NB4 (cell line): ENCODE data around the gene ADRB2.

ENCODE experiments used
- DNase-seq: peaks from one replicate; pipeline ENCODE4 v3.0.0; 2010; ENCODE audit warnings: low read depth
- H3K4me3 ChIP-seq: one replicate; pipeline ENCODE4 v1.5.1; 2011; ENCODE audit warnings: mild to moderate bottlenecking, low read depth, low read length, moderate library complexity
- MYC ChIP-seq: IDR thresholded peaks from 2 replicates; pipeline ENCODE4 v1.6.1; 2011; ENCODE audit warnings: low read depth, low read length
- POLR2A ChIP-seq: IDR thresholded peaks from 2 replicates; pipeline ENCODE4 v1.6.1; 2011; ENCODE audit warnings: mild to moderate bottlenecking; ENCODE audit not compliant: insufficient read length; ENCODE audit errors: extremely low read depth
- TF ChIP-seq, protein P1 (sequence below): IDR thresholded peaks from one replicate; pipeline ENCODE4 v1.5.1; 2012; ENCODE audit warnings: low read depth, low read length
- TF ChIP-seq, protein P2 (sequence below): IDR thresholded peaks from 2 replicates; pipeline ENCODE4 v1.6.1; 2011; ENCODE audit warnings: low read depth, low read length

Gene ADRB2

DNA sequence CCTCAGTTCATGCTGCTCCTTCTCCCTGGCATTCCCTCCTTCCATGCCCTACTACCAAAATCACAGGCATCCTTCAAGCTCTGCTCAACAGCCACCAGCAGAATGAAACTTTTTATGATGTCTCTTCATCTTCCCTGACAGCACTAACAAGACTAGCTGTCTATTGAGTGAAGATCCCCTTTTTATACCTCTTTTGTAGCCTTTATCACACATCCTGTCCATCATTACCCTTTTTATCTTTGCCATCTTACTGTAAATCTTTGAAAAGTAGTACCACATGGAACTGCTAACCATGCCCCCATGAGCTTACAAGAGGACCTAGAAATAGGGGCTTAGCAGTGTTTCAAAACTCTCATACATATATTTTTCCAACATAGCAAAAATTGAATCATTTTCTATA lies 10.8 kb upstream of the ADRB2 start:
- no peak for DNase-seq
- TF ChIP-seq, protein P1, sequence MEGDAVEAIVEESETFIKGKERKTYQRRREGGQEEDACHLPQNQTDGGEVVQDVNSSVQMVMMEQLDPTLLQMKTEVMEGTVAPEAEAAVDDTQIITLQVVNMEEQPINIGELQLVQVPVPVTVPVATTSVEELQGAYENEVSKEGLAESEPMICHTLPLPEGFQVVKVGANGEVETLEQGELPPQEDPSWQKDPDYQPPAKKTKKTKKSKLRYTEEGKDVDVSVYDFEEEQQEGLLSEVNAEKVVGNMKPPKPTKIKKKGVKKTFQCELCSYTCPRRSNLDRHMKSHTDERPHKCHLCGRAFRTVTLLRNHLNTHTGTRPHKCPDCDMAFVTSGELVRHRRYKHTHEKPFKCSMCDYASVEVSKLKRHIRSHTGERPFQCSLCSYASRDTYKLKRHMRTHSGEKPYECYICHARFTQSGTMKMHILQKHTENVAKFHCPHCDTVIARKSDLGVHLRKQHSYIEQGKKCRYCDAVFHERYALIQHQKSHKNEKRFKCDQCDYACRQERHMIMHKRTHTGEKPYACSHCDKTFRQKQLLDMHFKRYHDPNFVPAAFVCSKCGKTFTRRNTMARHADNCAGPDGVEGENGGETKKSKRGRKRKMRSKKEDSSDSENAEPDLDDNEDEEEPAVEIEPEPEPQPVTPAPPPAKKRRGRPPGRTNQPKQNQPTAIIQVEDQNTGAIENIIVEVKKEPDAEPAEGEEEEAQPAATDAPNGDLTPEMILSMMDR = no peak
- TF ChIP-seq, protein P2, sequence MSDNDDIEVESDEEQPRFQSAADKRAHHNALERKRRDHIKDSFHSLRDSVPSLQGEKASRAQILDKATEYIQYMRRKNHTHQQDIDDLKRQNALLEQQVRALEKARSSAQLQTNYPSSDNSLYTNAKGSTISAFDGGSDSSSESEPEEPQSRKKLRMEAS = no peak
- TF ChIP-seq MYC (no peak), POLR2A (no peak)
- no peak overlapping the region for H3K4me3 ChIP-seq

DNA sequence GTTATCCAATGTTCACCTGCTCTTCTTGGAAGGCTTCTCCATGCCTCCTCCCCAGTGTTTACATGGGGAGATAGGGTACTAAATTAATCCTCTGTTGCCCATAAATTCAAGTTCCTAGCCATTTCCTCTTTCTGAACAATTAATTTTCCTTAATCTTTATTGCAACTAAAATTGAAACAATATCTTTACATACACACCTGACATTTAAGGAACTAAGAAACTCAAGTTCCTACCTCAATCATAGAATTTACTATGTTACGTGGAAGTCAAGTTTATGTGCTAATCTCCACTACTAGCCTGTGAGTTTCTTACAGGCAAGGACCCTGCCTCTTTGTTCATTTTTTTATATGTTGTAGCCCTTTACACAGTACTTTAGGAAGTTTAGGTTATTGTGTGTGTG lies 10.1 kb upstream of the ADRB2 start:
- DNase-seq = no peak
- TF ChIP-seq, protein P2 = no peak
- TF ChIP-seq MYC (no peak), POLR2A (no peak)
- TF ChIP-seq, protein P1 = no peak
- H3K4me3 ChIP-seq = no peak overlapping the region

DNA sequence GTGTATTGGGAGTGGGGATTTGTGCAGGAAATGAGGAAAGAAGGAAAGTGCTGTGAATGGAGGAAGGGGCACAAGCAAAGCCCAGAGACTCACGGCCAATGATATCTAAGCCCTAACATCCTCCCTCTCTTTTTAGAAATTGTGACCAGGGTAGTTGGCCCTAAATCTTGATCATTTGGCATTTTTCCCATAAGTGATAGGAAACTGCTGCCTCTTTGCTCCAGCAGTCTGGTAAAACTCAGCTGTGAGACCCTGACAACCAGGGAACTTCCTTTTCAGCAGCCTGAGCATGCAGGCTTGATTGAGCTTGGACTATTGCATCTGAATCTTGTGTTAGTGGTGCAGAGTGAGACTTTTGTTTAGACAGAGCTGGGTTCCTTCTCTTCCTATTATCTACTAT lies 9.6 kb upstream of the ADRB2 start:
- H3K4me3 ChIP-seq = no peak overlapping the region
- no peak for TF ChIP-seq MYC
- TF ChIP-seq, protein P1 = no peak
- TF ChIP-seq, protein P2 = no peak
- TF ChIP-seq POLR2A = no peak
- peak; percentile 50 for DNase-seq

DNA sequence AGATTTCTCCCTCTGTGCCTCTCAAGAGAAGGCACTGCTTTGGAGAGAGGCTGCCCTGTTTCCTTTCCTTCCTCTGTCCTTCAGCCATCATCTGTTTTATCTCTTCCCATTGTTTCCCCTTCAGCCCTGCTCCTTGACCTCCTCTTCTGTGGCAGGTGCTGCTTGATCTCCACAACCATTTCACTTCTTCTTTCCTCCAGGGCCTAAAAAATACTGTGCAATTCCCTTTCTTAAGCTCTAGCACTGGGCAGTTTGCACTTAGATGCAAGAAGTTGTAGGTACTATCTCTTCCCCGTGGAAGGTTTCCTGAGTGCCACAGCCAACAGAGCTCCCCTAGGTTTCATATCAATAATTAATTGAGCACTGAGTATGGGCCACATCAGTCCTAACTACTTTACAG lies 8.8 kb upstream of the ADRB2 start:
- no peak overlapping the region for H3K4me3 ChIP-seq
- no peak for DNase-seq
- TF ChIP-seq, protein P2 = no peak
- no peak for TF ChIP-seq POLR2A
- TF ChIP-seq MYC = no peak
- TF ChIP-seq, protein P1 = no peak

DNA sequence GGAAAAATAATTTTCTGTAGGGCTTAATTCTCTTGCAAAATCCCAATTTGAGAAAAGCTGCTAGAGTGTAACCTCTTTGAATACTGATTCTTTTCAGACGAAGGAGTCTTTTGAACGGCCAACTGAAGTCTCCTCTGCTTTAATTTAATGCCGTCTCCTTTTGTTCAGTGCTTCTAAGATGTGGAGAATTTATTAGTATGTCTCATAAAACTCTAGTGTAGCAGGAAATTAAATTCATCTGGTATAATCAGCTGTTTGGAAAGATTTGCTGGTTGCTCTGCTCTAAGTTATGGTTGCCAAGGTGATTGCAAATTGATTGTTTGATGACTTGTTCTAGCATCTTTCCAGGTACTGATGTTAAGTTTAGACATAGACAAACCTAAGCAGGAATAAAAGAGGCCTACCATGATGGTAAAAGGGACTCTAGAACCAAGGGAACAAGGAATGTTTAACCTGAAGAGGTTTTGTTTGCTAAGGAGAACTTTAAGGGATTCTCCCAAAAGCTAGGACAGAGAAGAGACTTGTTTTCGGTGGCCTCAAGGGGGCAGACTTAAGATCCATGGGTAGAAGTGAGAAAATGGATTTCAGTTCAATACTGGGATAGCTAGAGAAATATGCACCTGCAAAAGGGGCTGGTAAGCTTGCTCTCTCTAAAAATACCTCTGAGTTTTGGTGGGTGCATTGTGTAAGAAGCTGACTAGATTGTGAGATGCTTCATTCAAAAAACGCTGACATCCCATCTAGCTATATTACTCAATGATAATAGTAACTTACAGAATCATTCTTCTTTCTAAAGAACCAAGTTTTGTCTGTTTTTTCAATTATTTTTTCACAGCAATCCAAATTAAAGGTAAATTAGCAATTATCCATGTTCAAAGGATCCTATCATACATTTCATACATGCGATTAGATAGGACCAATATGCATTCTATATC lies 5.7 kb upstream of the ADRB2 start:
- DNase-seq = peak; percentile 59
- TF ChIP-seq POLR2A = no peak
- no peak for TF ChIP-seq MYC
- TF ChIP-seq, protein P1 = peak; percentile 68
- no peak overlapping the region for H3K4me3 ChIP-seq

DNA sequence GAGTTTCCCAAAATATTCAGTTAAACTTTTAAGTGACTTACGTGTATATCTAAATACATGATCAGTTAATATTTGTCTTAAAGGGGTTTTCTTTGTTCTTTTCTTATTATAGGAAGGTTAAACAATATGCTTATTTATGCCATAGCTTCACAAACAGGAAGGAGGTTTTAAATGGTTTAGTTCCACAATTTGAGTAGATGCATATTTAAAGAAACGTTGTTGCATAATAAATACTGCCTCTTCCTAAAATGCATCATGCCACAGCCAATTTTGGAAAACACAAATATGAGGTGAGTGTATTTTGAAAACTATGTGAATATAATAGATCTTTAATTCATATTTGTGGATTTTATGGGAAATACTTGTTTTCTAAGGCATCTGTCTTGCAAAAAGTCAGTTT lies 2.5 kb upstream of the ADRB2 start:
- no peak for DNase-seq
- no peak overlapping the region for H3K4me3 ChIP-seq
- TF ChIP-seq, protein P1 = no peak
- no peak for TF ChIP-seq MYC
- TF ChIP-seq, protein P2 = no peak
- TF ChIP-seq POLR2A = no peak
